ENCODE data around the gene GHR. TPM values are rescaled to one million over a fixed set of nuclear protein-coding genes. Genes with fewer than 3 reads are reported as not detected.
A peak's percentile ranks its signal among the peaks of the same experiment; 100 is the strongest.

Gene GHR
- total RNA-seq, 1 experiment from 2014 or later = 2.2 TPM

- ATAC-seq (no peak), DNase-seq (no peak)
- intact Hi-C loops (cut with micrococcal nuclease) = no loop called here
Measured at GRCh38 chr5:42634575-42634974, 211.3 kb downstream of the GHR start.

GRCh38 chr5:42636425-42636824 lies 213.2 kb downstream of the GHR start:
- ATAC-seq = no peak

More at GRCh38 chr5:42634575-42634974, 211.3 kb downstream of the GHR start:
- no peak overlapping the region for H2AFZ ChIP-seq (ENCODE audit: low read length)
- H4K20me1 ChIP-seq (ENCODE audit: low read length) = no peaks in the 10 kb centered on the region
- H3K36me3 ChIP-seq (ENCODE audit: low read depth, low read length) = no peaks in the 10 kb centered on the region
- H3K79me2 ChIP-seq (ENCODE audit: low read length) = no peaks in the 10 kb centered on the region
- no peak overlapping the region for H3K4me2 ChIP-seq (ENCODE audit: low read length)
- H3F3A ChIP-seq (ENCODE audit: low read length, unreplicated experiment) = no peaks in the 10 kb centered on the region
- H3K9me2 ChIP-seq (replicated peaks; ENCODE audit: low read length) = no peaks in the 10 kb centered on the region
- no peaks in the 10 kb centered on the region for H3K27me3 ChIP-seq (ENCODE audit: low read length)
- POLR2A ChIA-PET (ENCODE audit: unreplicated experiment) = no interaction called here
- H3K4me3 ChIP-seq (ENCODE audit: low read length) = no peak overlapping the region
- CTCF ChIA-PET = no interaction called here
- H3K4me1 ChIP-seq (ENCODE audit: insufficient read depth, low read length) = peaks cover 6% of the 10 kb centered on the region
- H3K9ac ChIP-seq (ENCODE audit: low read length) = no peak overlapping the region
- no peaks in the 10 kb centered on the region for H3K9me3 ChIP-seq (ENCODE audit: low read length)
- BruUV-seq (replicated peaks) = no TSS peak
- TF ChIP-seq CTCF (conservative IDR thresholded peaks at IDR 0.05; ENCODE audit: low read depth, low read length) = no peak
- no peak for TF ChIP-seq EZH2 (IDR thresholded peaks at IDR 0.05; ENCODE audit: low read length, unreplicated experiment)
- no peak overlapping the region for H3K27ac ChIP-seq (ENCODE audit: low read length)

More at GRCh38 chr5:42636425-42636824, 213.2 kb downstream of the GHR start:
- Histone ChIP-seq H3K9me2 (replicated peaks; ENCODE audit: low read length) (no peaks in the 10 kb centered on the region), H3K36me3 (ENCODE audit: low read depth, low read length) (no peaks in the 10 kb centered on the region), H3K4me3 (ENCODE audit: low read length) (no peak overlapping the region), H2AFZ (ENCODE audit: low read length) (no peak overlapping the region), H3K27ac (ENCODE audit: low read length) (no peak overlapping the region), H4K20me1 (ENCODE audit: low read length) (no peaks in the 10 kb centered on the region), H3K4me1 (ENCODE audit: insufficient read depth, low read length) (peaks cover 20% of the 10 kb centered on the region), H3K9me3 (ENCODE audit: low read length) (no peaks in the 10 kb centered on the region), H3K4me2 (ENCODE audit: low read length) (no peak overlapping the region), H3K27me3 (ENCODE audit: low read length) (no peaks in the 10 kb centered on the region), H3K9ac (ENCODE audit: low read length) (no peak overlapping the region), H3K79me2 (ENCODE audit: low read length) (no peaks in the 10 kb centered on the region), H3F3A (ENCODE audit: low read length, unreplicated experiment) (peaks cover 7% of the 10 kb centered on the region)
- TF ChIP-seq EZH2 (IDR thresholded peaks at IDR 0.05; ENCODE audit: low read length, unreplicated experiment) (no peak), CTCF (conservative IDR thresholded peaks at IDR 0.05; ENCODE audit: low read depth, low read length) (peak; percentile 87), EZH2phosphoT487 (IDR thresholded peaks at IDR 0.05; ENCODE audit: borderline replicate concordance, low read length) (no peak)
- ChIA-PET POLR2A (ENCODE audit: unreplicated experiment) (no interaction called here), CTCF (interaction anchor here (0.7 to 1.5 kb wide), 2 partner anchors 253 to 408 kb away, joined by 3 to 4 read pairs; no protein-coding TSS in a partner anchor)
- intact Hi-C loops (cut with micrococcal nuclease) = loop anchor here (5.0 kb wide), 1 partner anchor 214 kb away; the partner anchor contains the start of gene GHR
- BruUV-seq (replicated peaks) = no TSS peak
- DNase-seq = peak; percentile 76

Data from PC-3 (cell line).